ENCODE results near the gene SPTBN5. TPM values are rescaled to one million over a fixed set of nuclear protein-coding genes. Genes with fewer than 3 reads are reported as not detected.
A peak's percentile ranks its signal among the peaks of the same experiment; 100 is the strongest.

Gene SPTBN5
- total RNA-seq, 2 donors from 2014 or later = 0.52 to 3.0 TPM

- Histone ChIP-seq H3K4me3 (no peak overlapping the region), H3K9me3 (no peaks in the 10 kb centered on the region), H3K4me1 (peaks cover 81% of the 10 kb centered on the region), H3K36me3 (replicated peaks in 1 of 2; ENCODE audit: insufficient read depth in 1 of 2, low read depth in 2 of 2) (no peaks in the 10 kb centered on the region), H3K27me3 (no peaks in the 10 kb centered on the region), H3K27ac (peak overlapping the region; percentile 26 to 92 (median 86))
- DNase-seq = peak in 2 of 4 donors; percentile 25 to 35
- ATAC-seq = no peak
- TF ChIP-seq POLR2A (IDR thresholded peaks at IDR 0.05) (peak in 1 of 3 donors; percentile 21), CTCF (IDR thresholded peaks at IDR 0.05) (no peak)
- 35 to 39% methylated on average over 9 of the region's 9 CpGs for whole genome bisulfite sequencing, 2 donors
- intact Hi-C loops (cut with DNase I) = loop anchor here (10.0 kb wide), 1 partner anchor 54 kb away; the partner anchor contains the start of gene EHD4
Observed at GRCh38 chr15:41921167-41921566, 27.3 kb upstream of the SPTBN5 start.

GRCh38 chr15:41919954-41920538 is 26.2 kb upstream of the SPTBN5 start:
- peaks cover 87% of the 10 kb centered on the region for H3K4me1 ChIP-seq

GRCh38 chr15:41919201-41919820 is 25.5 kb upstream of the SPTBN5 start:
- H3K4me1 ChIP-seq = peaks cover 94% of the 10 kb centered on the region
- intact Hi-C loops (cut with DNase I) = no loop called here
- peak; percentile 49 for ATAC-seq

More at GRCh38 chr15:41919954-41920538, 26.2 kb upstream of the SPTBN5 start:
- TF ChIP-seq POLR2A (IDR thresholded peaks at IDR 0.05) (no peak), CTCF (IDR thresholded peaks at IDR 0.05) (peak in 1 of 7 experiments; percentile 9)
- Histone ChIP-seq H3K36me3 (replicated peaks in 1 of 2; ENCODE audit: insufficient read depth in 1 of 2, low read depth in 2 of 2) (no peaks in the 10 kb centered on the region), H3K27me3 (no peaks in the 10 kb centered on the region), H3K9me3 (no peaks in the 10 kb centered on the region), H3K4me3 (no peak overlapping the region), H3K27ac (peak overlapping the region; percentile 83 to 92 (median 86))
- peak; percentile 71 for ATAC-seq
- intact Hi-C loops (cut with DNase I) = loop anchor here (10.0 kb wide), 1 partner anchor 55 kb away; the partner anchor contains the start of gene EHD4
- 20 to 22% methylated on average over 3 of the region's 3 CpGs for WGBS, 2 donors
- DNase-seq = peak; percentile 70 to 89 (median 84)

GRCh38 chr15:41918506-41919126 is 24.8 kb upstream of the SPTBN5 start:
- Histone ChIP-seq H3K27me3 (no peaks in the 10 kb centered on the region), H3K36me3 (replicated peaks in 1 of 2; ENCODE audit: insufficient read depth in 1 of 2, low read depth in 2 of 2) (no peaks in the 10 kb centered on the region), H3K4me3 (no peak overlapping the region), H3K9me3 (no peaks in the 10 kb centered on the region), H3K27ac (peak overlapping the region; percentile 83 to 92 (median 86)), H3K4me1 (peaks cover 96% of the 10 kb centered on the region)
- DNase-seq (peak in 2 of 4 donors; percentile 42 to 47), ATAC-seq (no peak)
- intact Hi-C loops (cut with DNase I) = no loop called here
- TF ChIP-seq CTCF (IDR thresholded peaks at IDR 0.05) = no peak
- TF ChIP-seq POLR2A (IDR thresholded peaks at IDR 0.05) = no peak
- WGBS, 2 donors = 32% methylated on average over 4 to 8 of the region's 8 CpGs

More at GRCh38 chr15:41919201-41919820, 25.5 kb upstream of the SPTBN5 start:
- peak; percentile 62 to 74 (median 65) for DNase-seq
- TF ChIP-seq POLR2A (IDR thresholded peaks at IDR 0.05) (peak in 2 of 3 donors; percentile 35 to 60), CTCF (IDR thresholded peaks at IDR 0.05) (no peak)
- Histone ChIP-seq H3K36me3 (replicated peaks in 1 of 2; ENCODE audit: insufficient read depth in 1 of 2, low read depth in 2 of 2) (no peaks in the 10 kb centered on the region), H3K4me3 (no peak overlapping the region), H3K27me3 (no peaks in the 10 kb centered on the region), H3K27ac (peak overlapping the region; percentile 83 to 92 (median 86)), H3K9me3 (no peaks in the 10 kb centered on the region)
- WGBS, 2 donors = 26 to 36% methylated on average over 3 to 30 of the region's 30 CpGs
